Activated naive CD8-positive, alpha-beta T cell treated with anti-CD3 and anti-CD28 coated beads, Interleukin-2, amount 50 U/mL, for 16 hours (primary cell): ENCODE data around the gene CMTM7.
"Not testable (repeated sequence)": the region's sequence is repeated elsewhere in the genome, so short reads cannot be mapped to it uniquely, and the experiment has no call there.

ENCODE experiments used
- DNase-seq: peaks from one replicate; pipeline ENCODE4 v3.0.0-alpha.2; 2020; ENCODE audit warnings: low read depth, low spot score

The CMTM7 gene

DNA sequence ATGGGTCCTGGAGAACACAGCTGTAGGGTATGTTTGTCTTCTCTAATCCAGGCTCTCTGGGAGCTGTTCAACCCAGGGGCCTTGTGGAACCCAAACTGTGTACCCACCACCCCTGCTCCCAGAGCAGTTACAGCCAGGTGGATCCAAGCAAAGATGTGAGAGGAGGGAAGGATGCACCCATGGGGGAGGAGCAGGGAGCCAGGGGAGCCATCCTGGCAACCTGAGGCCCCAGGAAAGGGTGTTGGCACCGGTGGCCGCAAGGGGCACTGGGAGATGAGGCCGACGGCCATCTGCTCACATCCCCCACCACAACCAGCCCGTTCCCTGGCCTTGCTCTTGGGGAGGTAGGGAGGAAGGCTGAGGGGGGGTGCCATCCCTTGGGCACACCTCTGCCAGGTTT is 67.8 kb downstream of the CMTM7 start:
- no peak for DNase-seq

DNA sequence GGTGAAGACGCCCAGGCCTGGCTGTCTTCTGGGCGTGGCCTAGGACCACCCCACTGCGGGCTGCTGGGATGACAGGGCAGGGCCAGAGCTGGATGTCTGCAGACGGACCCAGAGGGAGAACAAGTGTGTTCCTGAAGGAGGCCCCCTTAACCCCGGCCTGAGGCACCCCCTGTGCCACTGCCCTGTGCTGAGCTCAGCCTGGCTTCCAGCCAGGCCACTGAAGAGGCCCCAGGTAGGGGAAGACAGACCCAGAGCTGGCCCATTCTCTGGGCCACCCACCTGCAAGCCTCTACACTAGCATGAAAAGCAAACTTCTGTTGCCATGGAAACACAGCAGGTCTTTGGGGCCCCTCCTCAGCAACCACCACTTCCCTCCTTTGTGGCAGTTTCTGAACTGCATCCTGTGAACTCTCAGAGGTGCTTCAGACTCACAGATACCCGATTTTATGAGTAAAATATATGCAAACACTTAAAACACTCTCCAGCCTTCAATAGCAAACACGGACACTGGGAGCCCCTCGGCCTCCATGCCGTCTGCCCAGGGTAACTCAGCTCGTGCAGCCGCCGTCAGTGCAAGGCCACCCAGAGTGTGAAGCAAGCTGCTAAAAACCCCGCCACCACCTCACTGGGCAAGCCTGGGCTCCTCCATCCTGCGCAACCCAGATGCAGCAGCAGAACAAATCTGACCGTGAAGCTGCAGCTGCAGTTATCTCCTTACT is 68.5 kb downstream of the CMTM7 start:
- no peak for DNase-seq

DNA sequence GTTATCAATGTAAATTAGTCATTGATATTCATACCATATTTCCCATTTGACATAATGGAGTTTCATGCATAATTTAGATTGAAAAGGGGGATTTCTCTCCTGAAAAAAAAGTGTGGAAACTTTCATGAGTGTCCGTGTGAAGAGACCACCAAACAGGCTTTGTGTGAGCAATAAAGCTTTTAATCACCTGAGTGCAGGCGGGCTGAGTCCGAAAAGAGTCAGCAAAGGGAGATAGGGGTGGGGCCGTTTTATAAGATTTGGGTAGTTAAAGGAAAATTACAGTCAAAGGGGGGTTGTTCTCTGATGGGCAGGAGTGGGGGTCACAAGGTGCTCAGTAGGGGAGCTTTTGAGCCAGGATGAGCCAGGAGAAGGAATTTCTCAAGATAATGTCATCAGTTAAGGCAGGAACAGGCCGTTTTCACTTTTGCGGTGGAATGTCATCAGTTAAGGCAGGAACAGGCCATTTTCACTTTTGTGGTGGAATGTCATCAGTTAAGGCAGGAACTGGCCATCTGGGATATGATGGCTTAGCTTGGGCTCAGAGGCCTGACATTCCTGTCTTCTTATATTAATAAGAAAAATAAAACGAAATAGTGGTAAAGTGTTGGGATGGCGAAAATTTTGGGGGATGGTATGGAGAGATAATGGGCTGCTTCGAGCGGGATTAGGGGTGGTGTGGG is 69.3 kb downstream of the CMTM7 start:
- DNase-seq = not testable (repeated sequence)

DNA sequence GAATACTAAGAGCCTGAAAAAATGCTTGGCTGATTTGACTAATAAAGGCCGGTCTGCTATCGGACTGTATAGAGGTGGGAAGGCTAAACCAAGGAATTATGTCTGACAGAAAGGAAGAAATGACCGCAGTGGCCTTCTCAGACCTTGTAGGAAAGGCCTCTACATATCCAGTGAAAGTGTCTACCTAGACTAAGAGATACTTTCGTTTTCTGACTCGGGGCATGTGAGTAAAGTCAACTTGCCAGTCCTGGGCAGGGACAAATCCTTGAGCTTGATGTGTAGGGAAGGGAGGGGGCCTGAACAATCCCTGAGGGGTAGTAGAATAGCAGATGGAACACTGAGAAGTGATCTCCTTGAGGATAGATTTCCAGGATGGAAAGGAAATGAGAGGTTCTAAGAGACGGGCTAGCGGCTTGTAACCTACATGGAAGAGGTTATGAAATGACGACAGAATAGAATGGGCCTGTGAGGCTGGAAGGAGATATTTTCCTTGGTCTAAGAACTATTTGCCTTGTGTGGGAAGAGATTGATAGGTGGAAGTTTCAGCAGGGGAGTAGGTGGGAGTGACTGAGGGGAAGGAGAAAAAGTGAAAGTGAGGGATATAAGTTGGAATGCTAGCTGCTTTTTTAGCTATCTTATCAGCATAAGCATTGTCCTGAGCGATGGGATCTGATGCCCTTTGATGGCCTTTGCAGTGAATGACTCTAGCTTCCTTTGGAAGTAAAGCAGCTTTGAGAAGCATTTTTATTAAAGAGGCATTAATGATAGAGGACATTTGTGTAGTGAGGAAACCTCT is 70.7 kb downstream of the CMTM7 start:
- DNase-seq = not testable (repeated sequence)

DNA sequence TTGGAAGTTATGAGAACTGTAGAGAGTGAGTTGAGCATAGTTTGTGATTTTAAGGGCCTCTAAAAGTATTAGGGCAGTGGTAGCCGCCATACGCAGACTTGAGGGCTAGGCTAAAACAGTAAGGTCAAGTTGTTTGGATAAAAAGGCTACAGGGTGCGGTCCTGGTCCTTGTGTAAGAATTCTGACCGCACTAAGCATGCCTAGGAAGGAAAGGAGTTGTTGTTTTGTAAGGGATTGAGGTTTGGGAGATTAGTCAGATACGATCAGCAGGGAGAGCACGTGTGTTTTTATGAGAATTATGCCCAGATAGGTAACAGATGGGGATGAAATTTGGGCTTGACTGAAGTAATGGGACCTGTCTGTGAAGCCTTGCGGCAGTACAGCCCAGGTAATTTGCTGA is 71.8 kb downstream of the CMTM7 start:
- not testable (repeated sequence) for DNase-seq

DNA sequence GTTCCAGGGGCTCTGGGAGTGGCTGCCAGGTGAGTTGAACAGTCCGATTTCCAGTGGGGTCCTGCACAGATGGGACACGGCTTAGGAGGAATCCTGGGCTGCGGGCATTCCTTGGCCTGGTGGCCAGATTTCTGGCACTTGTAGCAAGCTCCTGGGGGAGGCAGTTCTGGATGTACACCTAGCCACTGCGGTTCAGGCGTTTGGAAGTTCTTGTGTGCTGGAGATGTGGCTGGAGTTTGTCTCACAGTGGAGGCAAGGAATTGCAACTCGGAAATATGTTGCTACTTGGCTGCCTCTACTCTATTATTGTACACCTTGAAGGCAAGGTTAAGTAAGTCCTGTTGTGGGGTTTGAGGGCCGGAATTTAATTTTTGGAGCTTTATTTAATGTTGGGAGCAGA is 73.1 kb downstream of the CMTM7 start:
- not testable (repeated sequence) for DNase-seq

DNA sequence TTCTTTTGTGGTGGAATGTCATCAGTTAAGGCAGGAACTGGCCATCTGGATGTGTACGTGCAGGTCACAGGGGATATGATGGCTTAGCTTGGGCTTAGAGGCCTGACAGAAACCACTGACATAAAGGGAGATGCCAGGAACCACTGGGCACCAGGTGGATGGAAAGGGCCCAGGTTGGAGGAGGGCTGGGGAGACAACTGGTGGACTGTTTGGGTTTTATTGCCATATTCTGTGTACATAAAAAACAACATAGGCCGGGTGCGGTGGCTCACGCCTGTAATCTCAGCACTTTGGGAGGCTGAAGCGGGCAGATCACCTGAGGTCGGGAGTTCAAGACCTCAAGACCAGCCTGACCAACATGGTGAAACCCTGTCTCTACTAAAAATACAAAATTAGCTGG is 75.2 kb downstream of the CMTM7 start:
- DNase-seq = not testable (repeated sequence)

DNA sequence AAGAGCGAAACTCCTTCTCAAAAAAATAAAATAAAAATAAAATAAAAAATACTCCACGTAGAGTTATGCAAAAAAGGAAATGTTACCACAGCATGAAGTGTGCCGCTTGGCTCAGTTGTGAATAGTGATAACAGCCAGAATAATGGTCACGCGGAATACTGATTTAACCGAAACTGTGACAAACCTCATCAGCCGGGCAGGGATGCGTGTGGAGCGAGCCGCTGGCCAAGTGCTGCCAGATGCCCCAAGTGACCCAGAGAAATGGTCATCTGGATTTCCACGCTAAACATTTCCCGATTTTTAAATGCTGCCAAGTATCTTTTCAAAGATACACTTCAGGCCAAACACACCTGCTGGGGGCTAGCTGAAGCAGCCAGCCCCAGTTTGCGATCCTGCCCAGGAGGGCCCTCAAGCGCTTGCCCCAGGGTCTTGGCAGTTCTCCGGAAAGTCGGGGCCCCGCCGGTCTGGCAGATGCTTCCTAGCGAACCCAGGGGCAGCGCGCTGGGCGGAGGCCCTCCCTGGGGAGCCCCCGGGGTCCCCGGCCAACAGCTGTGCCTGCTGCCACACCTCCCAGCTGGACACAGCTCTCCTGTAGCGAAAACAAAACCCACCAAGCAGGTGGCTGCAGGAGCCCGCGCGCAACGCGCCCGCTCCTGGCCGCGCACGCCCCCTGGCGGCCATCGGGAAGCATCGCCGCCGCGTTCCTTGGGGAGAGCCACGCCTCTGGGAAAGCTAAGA is 75.8 kb downstream of the CMTM7 start:
- DNase-seq = peak; percentile 48

DNA sequence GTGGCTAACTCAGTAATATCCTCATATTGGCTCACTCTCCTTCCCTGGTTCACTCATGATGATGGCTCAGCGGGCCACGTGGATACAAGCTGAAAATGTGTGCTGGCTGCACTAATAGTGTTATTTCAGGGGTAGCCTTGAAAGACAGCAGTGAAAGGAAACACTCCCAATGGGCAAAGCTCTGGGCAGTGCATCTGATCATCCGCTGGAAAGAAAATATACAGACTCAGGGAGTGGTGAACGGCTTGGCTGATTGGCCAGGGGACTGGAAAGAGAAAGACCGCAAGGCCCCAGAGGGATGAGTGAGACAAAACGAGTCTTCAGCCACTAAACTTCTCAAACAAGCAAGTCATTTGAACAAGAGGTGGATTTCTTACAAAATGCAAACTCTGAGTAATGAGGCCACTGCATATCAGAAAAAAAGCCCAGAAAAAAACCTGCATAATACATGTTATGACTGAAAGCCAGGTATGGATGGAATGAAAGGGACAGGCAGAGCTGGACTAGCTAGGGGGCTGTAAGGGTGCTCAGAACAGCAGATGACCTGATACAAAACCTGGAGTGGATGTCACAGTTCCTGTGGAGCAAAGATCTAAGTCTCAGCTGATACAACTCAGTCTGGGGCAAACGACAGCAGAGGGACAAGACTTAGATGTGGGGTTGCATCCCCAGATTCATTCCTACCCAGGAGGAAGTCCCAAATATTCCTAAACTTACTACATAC is 77.7 kb downstream of the CMTM7 start:
- DNase-seq = no peak

DNA sequence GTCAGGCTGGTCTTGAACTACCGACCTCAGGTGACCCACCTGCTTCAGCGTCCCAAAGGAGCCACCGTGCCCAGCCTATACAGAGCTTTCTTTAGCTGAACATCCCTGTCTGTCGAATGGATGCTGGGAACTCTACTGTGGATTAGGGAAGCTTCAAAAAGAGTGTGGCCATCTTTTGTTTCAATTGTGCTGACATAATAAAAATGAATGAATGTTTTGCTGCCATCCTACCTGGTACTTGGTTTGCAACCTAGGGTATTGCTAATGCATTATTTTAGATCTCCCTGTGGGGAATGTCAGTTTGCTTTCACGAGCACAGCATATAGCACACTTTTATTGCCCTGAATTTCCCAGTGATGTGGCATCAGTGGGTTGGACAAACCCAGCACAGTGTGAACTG is 78.7 kb downstream of the CMTM7 start:
- DNase-seq = no peak

DNA sequence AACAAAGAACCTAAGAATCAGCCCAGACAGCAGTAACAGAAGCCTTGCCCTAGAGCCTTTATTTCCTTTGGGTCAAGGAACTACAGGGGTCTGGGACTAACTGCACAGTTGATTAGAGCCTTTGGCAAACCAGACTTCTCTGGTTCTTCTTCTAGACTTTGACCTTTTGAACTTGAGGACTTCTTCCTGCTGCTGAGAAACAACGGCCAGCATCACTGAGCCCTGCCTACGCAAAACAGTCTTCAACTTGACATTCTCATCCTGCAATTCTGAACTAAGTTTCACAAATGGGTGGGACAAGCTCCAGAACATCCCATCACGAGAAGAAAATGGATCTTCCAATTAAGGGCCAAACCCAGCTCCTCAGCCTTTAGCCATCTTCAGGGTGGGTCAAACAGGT is 79.6 kb downstream of the CMTM7 start:
- DNase-seq = no peak

DNA sequence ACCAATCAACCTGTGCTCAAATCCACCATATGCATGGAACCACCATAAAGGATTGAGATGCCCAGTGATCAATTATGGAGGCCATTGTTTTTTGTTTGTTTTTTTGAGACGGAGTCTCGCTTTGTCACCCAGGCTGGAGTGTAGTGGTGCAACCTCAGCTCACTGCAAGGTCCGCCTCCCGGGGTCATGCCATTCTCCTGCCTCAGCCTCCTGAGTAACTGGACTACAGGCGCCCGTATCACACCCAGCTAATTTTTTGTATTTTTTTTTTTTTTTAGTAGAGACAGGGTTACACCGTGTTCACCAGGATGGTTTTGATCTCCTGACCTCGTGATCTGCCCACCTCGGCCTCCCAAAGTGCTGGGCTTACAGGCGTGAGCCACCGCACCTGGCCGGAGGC is 80.5 kb downstream of the CMTM7 start:
- DNase-seq = not testable (repeated sequence)

DNA sequence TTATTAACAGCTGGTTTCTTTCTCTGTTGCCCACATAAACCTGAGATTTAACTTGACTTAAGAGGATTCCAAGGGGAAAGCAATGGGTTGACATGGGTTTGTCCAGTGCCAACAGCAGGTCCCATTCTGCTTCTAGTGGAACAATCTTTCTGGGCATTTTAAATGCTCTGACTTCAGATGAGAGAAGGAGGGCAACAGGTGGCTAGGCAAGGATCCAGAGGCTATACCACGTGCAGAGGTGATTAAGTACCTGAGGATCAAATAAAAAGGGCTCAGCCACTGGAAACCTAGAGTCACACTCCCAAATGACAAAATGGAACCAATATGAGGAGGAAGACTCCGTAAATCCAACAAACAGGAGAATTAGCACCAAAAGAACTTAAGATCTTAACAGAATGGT is 82.5 kb downstream of the CMTM7 start:
- DNase-seq = no peak

DNA sequence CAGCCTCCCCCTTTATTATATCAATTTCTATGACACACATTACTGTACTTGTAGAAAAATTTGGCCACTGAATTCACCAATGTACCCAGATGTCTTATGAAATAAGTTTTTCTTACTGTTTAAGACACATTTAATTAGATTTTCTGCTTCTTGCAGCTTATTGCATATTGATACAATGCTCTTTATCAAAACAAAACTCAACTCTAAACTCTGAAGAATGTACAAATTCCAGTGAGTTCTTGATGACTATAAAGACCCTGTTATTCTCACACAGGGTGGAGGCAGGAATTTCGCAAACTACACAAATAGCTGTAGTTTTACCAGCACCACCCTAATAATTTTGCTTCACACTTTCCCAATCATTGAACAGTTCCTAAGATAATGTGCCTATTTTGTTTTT is 89.0 kb downstream of the CMTM7 start:
- DNase-seq = no peak

DNA sequence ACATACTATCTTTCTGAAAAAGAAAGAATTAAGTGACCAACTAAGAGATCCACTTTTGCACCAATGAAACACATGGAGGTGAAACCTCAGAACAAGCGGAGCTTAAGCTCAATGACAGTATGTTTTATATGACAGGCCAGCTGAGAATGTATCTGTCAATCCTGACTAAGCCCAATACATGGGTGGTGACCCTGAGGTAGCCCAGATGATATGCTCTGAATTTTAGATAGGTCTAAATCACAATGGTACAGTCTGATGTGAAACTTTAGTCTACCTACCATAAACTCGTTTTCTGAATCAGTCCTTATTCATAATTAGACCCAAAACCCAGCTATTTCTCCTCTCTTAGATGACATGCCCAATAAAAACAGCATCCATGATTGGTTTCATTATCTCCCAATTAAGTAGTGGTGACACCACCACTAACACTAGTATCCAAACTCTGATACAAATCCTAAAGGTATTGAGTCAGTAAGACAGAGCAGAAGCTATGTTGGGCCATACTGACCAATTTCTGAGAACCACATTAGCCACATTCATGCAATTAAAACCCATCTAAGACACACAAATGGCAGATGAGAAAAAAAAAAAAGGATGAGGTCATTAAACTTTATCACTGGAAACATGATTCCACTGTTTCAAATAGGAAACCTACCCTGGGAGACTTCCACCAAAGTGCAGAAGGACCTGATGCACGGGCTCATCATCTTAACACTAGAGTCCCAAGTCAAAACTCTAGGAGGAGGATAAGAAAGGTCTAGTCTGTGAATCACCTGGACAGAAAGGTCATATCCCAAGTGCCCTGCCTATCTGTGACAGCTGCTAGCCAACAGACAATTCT is 90.4 kb downstream of the CMTM7 start:
- DNase-seq = no peak

DNA sequence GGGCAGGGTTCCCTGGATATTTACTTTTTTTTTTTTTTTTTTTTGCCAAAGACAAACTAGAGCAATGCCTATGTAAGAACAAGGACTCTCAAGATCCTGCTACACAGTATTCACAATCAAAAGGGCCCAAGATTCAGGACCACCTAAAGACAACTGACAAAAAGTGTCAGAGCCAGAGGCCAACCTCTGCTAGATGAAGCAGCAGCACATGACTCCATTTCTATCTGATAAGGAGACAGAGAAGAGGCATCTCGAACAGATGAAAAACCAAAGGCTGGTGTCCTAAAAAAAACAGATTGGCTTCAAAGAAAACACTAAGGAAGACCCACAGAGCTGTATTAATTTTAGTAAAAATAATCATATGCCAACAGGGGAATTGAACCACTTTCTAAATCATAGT is 91.0 kb downstream of the CMTM7 start:
- no peak for DNase-seq

DNA sequence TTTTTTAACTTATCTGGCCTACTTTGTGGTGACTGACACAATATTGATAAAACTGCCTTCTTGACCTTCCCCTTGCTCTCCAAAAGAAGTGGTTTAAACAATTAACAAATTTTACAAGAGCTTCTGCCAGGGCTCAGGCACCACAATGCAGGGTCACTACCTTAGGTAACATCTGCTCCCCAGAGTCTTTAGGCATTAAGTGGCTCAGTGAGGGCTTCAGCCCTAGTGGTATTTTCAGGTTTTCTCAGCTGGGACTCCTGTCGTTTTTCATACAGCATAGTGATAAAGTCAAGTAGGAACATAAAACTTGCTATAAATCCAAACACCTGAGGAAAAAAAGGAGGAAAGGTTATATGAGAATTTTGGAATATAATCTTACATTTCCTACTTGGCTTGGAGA is 92.1 kb downstream of the CMTM7 start:
- no peak for DNase-seq

DNA sequence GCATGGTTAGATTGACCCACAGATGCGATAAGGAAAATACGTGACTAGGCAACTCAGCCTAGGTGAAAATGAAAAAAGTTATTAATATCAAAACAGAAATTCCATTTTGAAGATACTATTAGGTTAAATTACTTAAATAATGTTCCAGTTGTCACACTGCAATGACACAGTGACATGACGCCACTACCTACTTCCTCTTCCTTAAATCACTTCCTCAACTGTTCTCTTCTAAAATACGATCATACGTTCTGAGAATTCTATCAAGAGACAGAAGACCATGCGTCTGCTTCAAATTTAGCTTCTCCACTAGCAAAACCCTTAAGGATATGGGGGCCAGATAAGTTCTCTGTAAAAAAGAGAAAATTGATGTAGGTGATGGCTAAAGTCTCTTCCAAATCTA is 92.8 kb downstream of the CMTM7 start:
- no peak for DNase-seq

DNA sequence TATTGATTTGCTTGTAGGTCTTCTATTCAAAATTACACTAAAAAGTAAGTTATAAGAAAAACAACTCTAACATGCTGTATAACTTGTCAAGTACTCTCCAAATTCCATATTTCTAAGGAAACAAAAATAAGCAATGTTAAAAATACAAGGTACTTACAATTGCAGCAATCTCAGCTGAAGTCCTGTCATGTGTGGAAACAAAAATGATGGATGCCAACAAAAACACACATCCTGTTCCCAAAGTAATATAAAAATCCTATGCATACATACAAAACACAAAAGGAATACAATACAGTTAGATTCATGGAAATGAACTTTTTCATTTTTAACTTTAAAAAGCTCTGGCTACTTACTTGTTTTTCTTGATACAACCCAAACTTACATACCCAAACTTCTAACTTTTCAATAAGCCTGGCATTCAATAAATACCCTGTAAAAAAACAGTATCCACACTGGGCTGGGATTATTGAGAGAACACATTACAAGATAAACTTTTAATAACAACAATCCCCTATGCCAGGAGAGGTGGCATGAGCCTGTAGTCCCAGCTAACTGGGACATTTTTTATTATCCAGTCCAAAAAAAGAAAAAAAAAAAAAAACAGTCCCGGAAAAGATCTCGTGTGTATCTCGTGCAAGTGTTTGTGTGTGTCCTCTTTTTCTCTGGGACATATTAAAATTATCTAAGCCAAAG is 96.3 kb downstream of the CMTM7 start:
- DNase-seq = no peak
